ENCODE results near the gene CCER1.

CCER1 gene

DNA sequence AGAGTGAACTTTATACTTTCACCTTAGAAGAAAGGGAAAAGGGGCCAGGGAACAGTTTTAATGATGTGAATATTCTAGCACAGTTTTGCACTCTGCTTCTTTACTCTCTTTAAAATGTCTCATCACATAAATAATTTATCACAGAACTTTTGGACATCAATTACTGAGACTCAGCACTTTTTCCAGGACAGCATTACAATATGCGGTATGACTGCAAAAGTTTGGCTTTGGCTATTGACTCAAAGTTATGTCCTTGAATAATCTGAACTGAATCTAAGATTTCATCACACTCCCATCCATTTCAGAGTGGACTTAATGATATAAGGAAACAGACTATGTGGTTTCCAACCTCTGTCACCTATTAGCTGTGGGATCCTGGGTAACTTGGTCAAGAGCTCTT, 11.7 kb downstream of the CCER1 start:
- DNase-seq (ENCODE audit: low read depth) = no peak
- TF ChIP-seq, protein P1, sequence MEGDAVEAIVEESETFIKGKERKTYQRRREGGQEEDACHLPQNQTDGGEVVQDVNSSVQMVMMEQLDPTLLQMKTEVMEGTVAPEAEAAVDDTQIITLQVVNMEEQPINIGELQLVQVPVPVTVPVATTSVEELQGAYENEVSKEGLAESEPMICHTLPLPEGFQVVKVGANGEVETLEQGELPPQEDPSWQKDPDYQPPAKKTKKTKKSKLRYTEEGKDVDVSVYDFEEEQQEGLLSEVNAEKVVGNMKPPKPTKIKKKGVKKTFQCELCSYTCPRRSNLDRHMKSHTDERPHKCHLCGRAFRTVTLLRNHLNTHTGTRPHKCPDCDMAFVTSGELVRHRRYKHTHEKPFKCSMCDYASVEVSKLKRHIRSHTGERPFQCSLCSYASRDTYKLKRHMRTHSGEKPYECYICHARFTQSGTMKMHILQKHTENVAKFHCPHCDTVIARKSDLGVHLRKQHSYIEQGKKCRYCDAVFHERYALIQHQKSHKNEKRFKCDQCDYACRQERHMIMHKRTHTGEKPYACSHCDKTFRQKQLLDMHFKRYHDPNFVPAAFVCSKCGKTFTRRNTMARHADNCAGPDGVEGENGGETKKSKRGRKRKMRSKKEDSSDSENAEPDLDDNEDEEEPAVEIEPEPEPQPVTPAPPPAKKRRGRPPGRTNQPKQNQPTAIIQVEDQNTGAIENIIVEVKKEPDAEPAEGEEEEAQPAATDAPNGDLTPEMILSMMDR (IDR thresholded peaks at IDR 0.05; ENCODE audit: low read depth, low read length, missing control alignments) = no peak
- H3K4me3 ChIP-seq (ENCODE audit: low read depth, low read length) = no peak overlapping the region

DNA sequence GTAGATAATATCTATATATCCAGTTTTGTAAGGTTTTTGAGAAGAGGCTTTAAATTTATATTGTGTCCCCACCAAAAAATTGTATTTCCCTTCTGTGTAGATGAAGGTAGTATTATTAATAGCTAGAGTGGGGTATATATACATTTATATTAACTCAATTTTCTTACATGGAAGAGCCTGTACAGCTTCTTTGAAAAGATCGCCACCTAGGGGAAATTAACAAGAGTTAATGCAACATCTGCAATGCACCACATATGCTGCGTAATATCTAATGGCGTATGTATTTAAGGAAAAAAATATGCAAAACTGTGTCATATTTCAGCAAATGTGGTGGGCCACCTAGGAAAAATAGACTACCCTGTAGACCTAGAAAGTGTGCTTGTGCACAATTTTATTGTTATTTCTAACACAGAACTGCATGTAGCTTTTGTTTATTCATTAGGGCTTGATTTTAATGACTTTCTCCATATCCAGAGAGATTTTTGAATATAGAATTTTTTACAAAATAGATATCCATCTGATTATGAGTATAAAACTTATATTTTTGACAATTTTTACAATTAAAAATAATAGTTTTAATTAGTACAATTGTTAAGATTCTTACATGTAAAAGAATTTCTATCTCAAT, 14.0 kb downstream of the CCER1 start:
- H3K4me3 ChIP-seq (ENCODE audit: low read depth, low read length) = no peak overlapping the region
- TF ChIP-seq, protein P1 (IDR thresholded peaks at IDR 0.05; ENCODE audit: low read depth, low read length, missing control alignments) = peak; percentile 57
- DNase-seq (ENCODE audit: low read depth) = no peak

DNA sequence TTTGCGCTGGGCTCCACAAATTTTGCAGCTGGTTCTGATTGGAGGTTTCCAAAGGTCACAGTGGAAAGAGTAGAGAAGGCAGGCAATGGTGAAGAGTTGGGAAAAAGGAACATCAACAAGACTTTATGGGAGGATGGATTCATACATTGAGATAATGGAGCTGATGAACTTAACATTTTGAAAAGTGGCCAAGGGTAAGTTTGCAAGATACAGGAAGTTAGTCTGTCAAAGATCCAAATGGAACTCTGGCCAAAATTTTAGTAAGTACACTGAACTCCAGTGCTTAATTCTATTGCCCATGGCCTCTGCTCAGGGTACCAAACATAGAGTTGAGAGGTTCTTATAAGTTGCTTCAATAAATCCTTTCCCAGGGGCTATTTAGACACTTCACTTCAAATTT, 15.6 kb downstream of the CCER1 start:
- no peak for DNase-seq (ENCODE audit: low read depth)
- TF ChIP-seq, protein P1 (IDR thresholded peaks at IDR 0.05; ENCODE audit: low read depth, low read length, missing control alignments) = no peak
- H3K4me3 ChIP-seq (ENCODE audit: low read depth, low read length) = no peak overlapping the region

DNA sequence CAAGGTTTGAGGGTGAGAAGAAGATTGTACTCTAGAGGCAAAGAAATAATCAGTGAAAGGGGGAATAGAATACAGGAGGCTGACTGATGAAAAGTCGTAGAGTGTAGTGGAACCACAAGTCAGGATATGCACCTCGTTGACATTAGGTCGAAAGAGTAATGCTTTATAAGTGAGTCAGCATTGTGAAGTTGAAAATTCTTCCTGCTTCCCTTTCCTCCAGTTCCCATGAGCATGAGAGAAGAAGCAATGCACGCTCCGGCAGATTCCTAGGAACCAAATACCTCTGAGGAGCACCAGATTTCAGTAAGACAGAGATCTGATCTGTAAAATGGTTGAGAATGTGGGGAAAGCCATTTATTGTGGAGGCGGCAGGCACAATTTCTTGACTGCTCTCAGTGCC, 16.5 kb downstream of the CCER1 start:
- DNase-seq (ENCODE audit: low read depth) = no peak
- TF ChIP-seq, protein P1 (IDR thresholded peaks at IDR 0.05; ENCODE audit: low read depth, low read length, missing control alignments) = no peak
- no peak overlapping the region for H3K4me3 ChIP-seq (ENCODE audit: low read depth, low read length)

DNA sequence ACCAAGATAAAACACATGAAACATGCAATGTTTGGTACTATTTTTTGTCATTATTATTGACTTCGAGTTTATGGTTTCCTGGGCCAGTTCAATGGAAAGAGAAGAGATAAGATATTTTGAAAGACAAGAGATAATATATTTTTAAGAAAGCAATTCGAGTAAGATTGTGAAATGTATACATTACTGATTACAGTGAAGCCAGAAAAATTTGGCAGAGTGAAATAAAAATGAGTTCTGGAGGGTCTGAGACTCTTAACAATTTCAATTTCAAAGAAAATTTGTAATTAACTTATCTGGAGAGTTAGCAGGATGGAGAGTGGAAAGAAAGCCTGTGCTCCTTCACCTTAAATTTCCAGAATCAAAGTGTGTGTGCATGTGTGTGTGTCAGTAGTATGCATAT, 17.3 kb downstream of the CCER1 start:
- TF ChIP-seq, protein P1 (IDR thresholded peaks at IDR 0.05; ENCODE audit: low read depth, low read length, missing control alignments) = no peak
- DNase-seq (ENCODE audit: low read depth) = no peak
- H3K4me3 ChIP-seq (ENCODE audit: low read depth, low read length) = no peak overlapping the region

DNA sequence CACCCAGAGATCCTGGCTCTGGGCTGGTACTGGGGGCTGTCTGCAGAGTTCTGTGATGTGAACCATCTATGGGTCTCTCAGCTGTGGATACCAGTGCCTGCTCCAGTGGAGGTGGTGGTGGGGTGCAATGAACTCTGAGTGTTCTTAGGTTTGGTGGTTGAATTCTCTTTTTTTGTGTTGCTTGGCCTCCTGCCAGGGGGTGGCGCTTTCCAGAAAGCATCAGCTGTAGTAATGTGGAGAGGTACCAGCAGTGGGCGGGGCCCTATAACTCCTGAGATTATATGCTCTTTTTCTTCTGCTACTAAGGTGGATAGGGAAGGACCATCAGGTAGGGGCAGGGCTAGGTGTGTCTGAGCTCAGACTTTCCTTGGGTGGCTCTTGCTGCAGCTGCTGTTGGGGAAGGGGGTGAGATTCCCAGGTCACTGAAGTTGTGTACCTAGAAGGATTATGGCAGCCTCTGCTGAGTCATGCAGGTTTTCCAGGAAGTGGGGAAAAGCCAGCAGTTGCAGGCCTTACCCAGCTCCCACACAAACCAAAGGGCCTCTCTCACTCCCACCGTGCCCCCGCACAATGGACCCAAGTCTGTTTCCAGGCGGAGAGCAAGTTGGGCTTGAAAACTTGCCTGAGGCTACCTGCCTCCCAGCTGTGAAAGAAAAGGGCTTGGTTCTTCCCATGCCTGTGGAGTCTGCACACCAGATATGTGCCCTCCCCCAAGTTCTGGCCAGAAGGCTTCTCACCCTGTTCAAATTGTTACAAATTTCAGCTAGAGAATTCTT, 18.6 kb downstream of the CCER1 start:
- TF ChIP-seq, protein P1 (IDR thresholded peaks at IDR 0.05; ENCODE audit: low read depth, low read length, missing control alignments) = no peak
- no peak for DNase-seq (ENCODE audit: low read depth)
- no peak overlapping the region for H3K4me3 ChIP-seq (ENCODE audit: low read depth, low read length)
